ENCODE results near the gene CD36. TPM values are rescaled to one million over a fixed set of nuclear protein-coding genes. Genes with fewer than 3 reads are reported as not detected.
A peak's percentile ranks its signal among the peaks of the same experiment; 100 is the strongest.

Gene CD36
- total RNA-seq, 1 donor from 2014 or later: 1,018 TPM

DNA sequence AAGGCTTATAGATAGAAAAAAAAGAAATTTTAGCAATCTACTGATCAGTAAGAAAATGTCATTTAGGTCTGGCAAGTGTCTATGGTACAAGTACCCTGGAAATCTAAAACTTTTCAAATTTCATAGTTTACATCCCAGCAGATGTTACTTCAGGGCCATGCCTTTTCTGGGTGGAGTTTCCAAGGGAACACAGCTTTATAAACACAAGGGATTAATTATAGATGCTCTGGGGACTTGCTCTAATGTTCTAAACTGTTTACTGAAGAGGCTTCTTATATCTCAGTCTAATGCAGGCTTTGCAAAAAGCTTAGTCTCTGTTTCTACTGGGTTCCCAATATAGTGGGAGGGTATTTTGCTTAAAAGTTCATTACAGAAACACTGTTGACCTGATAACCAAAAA is 3.1 kb downstream of the CD36 start:
- Histone ChIP-seq H3K9me3 (replicated peaks) (no peaks in the 10 kb centered on the region), H3K27ac (replicated peaks) (peak overlapping the region; percentile 85), H3K4me3 (peak overlapping the region; percentile 63), H3K4me1 (peaks cover 70% of the 10 kb centered on the region), H3K27me3 (ENCODE audit: low read depth) (no peaks in the 10 kb centered on the region), H3K36me3 (peaks cover 23% of the 10 kb centered on the region)
- TF ChIP-seq, protein P1, sequence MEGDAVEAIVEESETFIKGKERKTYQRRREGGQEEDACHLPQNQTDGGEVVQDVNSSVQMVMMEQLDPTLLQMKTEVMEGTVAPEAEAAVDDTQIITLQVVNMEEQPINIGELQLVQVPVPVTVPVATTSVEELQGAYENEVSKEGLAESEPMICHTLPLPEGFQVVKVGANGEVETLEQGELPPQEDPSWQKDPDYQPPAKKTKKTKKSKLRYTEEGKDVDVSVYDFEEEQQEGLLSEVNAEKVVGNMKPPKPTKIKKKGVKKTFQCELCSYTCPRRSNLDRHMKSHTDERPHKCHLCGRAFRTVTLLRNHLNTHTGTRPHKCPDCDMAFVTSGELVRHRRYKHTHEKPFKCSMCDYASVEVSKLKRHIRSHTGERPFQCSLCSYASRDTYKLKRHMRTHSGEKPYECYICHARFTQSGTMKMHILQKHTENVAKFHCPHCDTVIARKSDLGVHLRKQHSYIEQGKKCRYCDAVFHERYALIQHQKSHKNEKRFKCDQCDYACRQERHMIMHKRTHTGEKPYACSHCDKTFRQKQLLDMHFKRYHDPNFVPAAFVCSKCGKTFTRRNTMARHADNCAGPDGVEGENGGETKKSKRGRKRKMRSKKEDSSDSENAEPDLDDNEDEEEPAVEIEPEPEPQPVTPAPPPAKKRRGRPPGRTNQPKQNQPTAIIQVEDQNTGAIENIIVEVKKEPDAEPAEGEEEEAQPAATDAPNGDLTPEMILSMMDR (IDR thresholded peaks at IDR 0.05; ENCODE audit: borderline replicate concordance): no peak
- DNase-seq: no peak
- intact Hi-C loops (cut with micrococcal nuclease): no loop called here

DNA sequence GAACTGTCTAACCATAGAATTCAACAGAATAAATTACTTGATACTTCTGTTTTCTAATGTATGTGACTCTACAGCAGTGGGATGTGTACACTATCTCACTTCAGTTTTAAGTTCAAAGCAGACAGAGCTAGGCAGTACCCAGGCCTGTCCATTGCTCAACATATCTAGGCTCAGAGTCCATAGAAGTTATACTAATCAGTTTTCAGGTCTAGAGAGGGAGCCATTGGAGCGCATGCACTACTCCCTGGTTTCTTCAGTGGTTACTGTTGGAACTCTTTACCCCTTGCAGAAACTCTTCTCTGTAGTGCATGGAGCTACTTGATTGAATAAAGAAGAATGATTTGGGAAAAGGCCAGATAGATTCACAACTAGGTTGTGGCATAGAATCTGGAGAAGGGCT is 4.4 kb downstream of the CD36 start:
- Histone ChIP-seq H3K27me3 (ENCODE audit: low read depth) (no peaks in the 10 kb centered on the region), H3K9me3 (replicated peaks) (no peaks in the 10 kb centered on the region), H3K4me1 (peaks cover 76% of the 10 kb centered on the region), H3K36me3 (peaks cover 36% of the 10 kb centered on the region), H3K4me3 (peak overlapping the region; percentile 63), H3K27ac (replicated peaks) (peak overlapping the region; percentile 85)
- TF ChIP-seq, protein P1 (IDR thresholded peaks at IDR 0.05; ENCODE audit: borderline replicate concordance): no peak
- DNase-seq: no peak
- intact Hi-C loops (cut with micrococcal nuclease): no loop called here

DNA sequence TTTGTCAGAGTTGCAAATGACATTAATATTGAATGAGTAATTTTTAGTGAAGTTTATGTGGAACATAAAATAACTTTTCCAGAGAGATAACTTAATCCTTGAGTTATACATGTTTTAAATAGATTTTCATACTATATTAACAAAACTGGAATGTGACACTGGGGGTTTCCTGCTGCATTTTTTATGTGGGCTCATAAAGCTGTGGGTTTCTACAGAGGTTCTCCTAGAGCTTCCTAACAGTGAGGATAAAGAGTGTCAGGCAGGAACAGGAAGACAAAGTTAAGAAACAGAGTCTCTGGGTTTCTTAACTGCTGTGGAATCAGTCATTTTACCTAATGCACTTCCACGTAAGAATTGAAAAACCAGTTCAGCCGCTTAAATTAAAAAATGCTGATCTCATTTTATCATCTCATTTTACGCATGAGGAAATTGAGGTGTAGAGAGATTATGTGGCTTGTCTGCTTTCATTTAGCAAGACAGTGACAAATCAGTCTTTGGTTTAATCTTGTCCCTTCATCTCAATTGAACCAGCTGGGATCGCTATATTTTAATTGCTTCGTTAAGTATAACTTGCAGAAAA is 5.0 kb downstream of the CD36 start:
- Histone ChIP-seq H3K4me1 (peaks cover 82% of the 10 kb centered on the region), H3K4me3 (peak overlapping the region; percentile 63), H3K9me3 (replicated peaks) (no peaks in the 10 kb centered on the region), H3K36me3 (peaks cover 42% of the 10 kb centered on the region), H3K27ac (replicated peaks) (peak overlapping the region; percentile 85), H3K27me3 (ENCODE audit: low read depth) (no peaks in the 10 kb centered on the region)
- DNase-seq: no peak
- TF ChIP-seq, protein P1 (IDR thresholded peaks at IDR 0.05; ENCODE audit: borderline replicate concordance): no peak
- intact Hi-C loops (cut with micrococcal nuclease): no loop called here

DNA sequence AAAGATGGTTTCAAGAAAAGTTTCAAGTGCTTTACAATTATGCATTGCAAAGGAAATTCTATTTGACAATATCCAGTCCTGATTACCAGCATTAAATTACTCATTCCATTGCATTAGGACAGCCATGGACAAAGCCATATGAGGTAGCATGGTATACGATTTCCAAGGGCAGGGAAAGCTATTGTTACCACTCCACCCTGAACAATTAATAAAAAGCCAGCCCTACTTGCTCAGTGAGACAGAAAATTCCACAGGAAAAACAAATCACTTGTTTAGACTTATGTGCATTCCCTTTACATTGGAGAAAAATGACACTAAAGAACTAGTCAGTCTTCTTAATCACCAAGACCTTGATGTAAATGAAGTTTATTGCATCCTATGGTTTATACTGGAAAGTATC is 5.6 kb downstream of the CD36 start:
- TF ChIP-seq, protein P1 (IDR thresholded peaks at IDR 0.05; ENCODE audit: borderline replicate concordance): no peak
- intact Hi-C loops (cut with micrococcal nuclease): no loop called here
- Histone ChIP-seq H3K36me3 (peaks cover 48% of the 10 kb centered on the region), H3K27me3 (ENCODE audit: low read depth) (no peaks in the 10 kb centered on the region), H3K4me1 (peaks cover 88% of the 10 kb centered on the region), H3K27ac (replicated peaks) (peak overlapping the region; percentile 85), H3K4me3 (peak overlapping the region; percentile 63), H3K9me3 (replicated peaks) (no peaks in the 10 kb centered on the region)
- no peak for DNase-seq

DNA sequence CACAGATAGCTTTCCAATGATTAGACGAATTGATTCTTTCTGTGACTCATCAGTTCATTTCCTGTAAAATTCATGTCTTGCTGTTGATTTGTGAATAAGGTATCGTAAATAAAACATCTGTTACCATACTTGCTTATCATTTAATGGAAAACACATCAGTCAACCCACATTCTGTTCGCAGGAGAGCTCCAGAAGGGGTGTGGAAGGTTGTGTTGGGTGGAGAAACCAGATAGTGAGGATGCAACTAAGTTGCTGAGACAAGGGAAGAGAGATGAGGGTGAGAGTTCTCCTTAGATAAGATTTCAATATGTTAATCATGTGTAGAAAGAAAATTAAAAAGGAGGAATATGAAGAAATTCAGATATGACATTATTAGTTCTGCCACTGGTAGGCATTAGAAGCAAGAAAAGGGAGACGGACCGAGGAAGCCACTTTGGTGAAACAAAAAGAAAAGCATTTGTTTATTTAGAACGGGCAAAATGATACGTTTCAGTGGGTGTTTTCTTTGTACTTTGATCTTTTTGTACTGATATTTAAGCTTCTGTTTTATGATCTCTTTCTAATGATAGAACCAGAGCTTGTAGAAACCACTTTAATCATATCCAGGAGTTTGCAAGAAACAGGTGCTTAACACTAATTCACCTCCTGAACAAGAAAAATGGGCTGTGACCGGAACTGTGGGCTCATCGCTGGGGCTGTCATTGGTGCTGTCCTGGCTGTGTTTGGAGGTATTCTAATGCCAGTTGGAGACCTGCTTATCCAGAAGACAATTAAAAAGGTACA is 7.8 kb downstream of the CD36 start:
- Histone ChIP-seq H3K4me1 (peaks cover 100% of the 10 kb centered on the region), H3K9me3 (replicated peaks) (no peaks in the 10 kb centered on the region), H3K27me3 (ENCODE audit: low read depth) (no peaks in the 10 kb centered on the region), H3K27ac (replicated peaks) (peak overlapping the region; percentile 85), H3K4me3 (peak overlapping the region; percentile 63), H3K36me3 (peaks cover 70% of the 10 kb centered on the region)
- DNase-seq: no peak
- TF ChIP-seq, protein P1 (IDR thresholded peaks at IDR 0.05; ENCODE audit: borderline replicate concordance): no peak
- intact Hi-C loops (cut with micrococcal nuclease): no loop called here
